Neuronal stem cell (in vitro differentiated cells): ENCODE measurements around the gene NT5DC1.

Source experiments
- DNase-seq: peaks from one replicate; pipeline ENCODE4 v3.0.0-alpha.2; 2013; ENCODE audit warnings: low spot score
- H2AFZ ChIP-seq: one replicate; pipeline ENCODE4 v1.6.1; 2013; ENCODE audit warnings: mild to moderate bottlenecking, low read length, inconsistent platforms
- H2AK5ac ChIP-seq: 2 replicates; pipeline ENCODE4 v1.6.1; 2013; ENCODE audit warnings: low read depth, mild to moderate bottlenecking, inconsistent platforms, low read length, moderate library complexity, mixed read lengths
- H2BK120ac ChIP-seq: 2 replicates; pipeline ENCODE4 v1.6.1; 2013; ENCODE audit warnings: low read depth, mild to moderate bottlenecking, inconsistent platforms, low read length, moderate library complexity, mixed read lengths
- H2BK12ac ChIP-seq: one replicate; pipeline ENCODE4 v1.6.1; 2013; ENCODE audit warnings: low read length, inconsistent platforms
- H2BK15ac ChIP-seq: 2 replicates; pipeline ENCODE4 v1.6.1; 2013; ENCODE audit warnings: mild to moderate bottlenecking, low read length, inconsistent platforms, mixed read lengths
- H2BK5ac ChIP-seq: one replicate; pipeline ENCODE4 v1.6.1; 2013; ENCODE audit warnings: inconsistent platforms, mild to moderate bottlenecking, low read length, moderate library complexity
- H3K14ac ChIP-seq: one replicate; pipeline ENCODE4 v1.6.1; 2013; ENCODE audit warnings: low read length, inconsistent platforms
- H3K18ac ChIP-seq: 2 replicates; pipeline ENCODE4 v1.6.1; 2013; ENCODE audit warnings: low read length, inconsistent platforms
- H3K23ac ChIP-seq: 2 replicates; pipeline ENCODE4 v1.6.1; 2013; ENCODE audit warnings: low read depth, mild to moderate bottlenecking, mixed read lengths, low read length, inconsistent platforms; ENCODE audit not compliant: poor library complexity
- H3K27ac ChIP-seq: replicated peaks from 3 replicates; pipeline ENCODE4 v1.5.1; 2013; ENCODE audit warnings: low read length, inconsistent platforms
- H3K27me3 ChIP-seq, 3 experiments: 2 replicates each; pipeline ENCODE4 v1.6.1; 2013; ENCODE audit warnings: low read length in 3 of 3, mild to moderate bottlenecking in 2 of 3, inconsistent platforms in 1 of 3, low read depth in 1 of 3, mixed read lengths in 1 of 3, moderate library complexity in 1 of 3; ENCODE audit not compliant: control insufficient read depth in 3 of 3, insufficient read depth in 3 of 3
- H3K36me3 ChIP-seq, 2 donors: replicated peaks in 1 of 2; 2 replicates each; pipeline ENCODE4 v1.6.1; 2013; ENCODE audit warnings: low read length in 2 of 2; ENCODE audit not compliant: control insufficient read depth in 2 of 2, insufficient read depth in 2 of 2
- H3K4ac ChIP-seq: 2 replicates; pipeline ENCODE4 v1.6.1; 2013; ENCODE audit warnings: inconsistent platforms, mild to moderate bottlenecking, low read length, moderate library complexity
- H3K4me1 ChIP-seq, 2 donors: 1 replicate in 1 of 2; 2 replicates in 1 of 2; pipeline ENCODE4 v1.6.1; 2013; ENCODE audit warnings: low read length in 2 of 2, low read depth in 1 of 2; ENCODE audit not compliant: control insufficient read depth in 2 of 2, insufficient read depth in 1 of 2
- H3K4me2 ChIP-seq: one replicate; pipeline ENCODE4 v1.6.1; 2013; ENCODE audit warnings: mild to moderate bottlenecking, low read length, inconsistent platforms; ENCODE audit not compliant: insufficient read depth, poor library complexity, severe bottlenecking
- H3K4me3 ChIP-seq, 2 donors: 2 replicates each; pipeline ENCODE4 v1.5.1; 2013; ENCODE audit warnings: low read length in 2 of 2, mild to moderate bottlenecking in 2 of 2, inconsistent platforms in 1 of 2, moderate library complexity in 1 of 2
- H3K79me1 ChIP-seq: one replicate; pipeline ENCODE4 v1.6.1; 2013; ENCODE audit warnings: low read depth, mild to moderate bottlenecking, inconsistent platforms, low read length, moderate library complexity
- H3K9ac ChIP-seq: one replicate; pipeline ENCODE4 v1.6.1; 2013; ENCODE audit warnings: mild to moderate bottlenecking, low read depth, low read length, inconsistent platforms; ENCODE audit not compliant: poor library complexity
- H3K9me3 ChIP-seq, 2 donors: replicated peaks in 1 of 2; 2 replicates each; pipeline versions ENCODE3 to v1.6.1; 2013; ENCODE audit warnings: low read length in 2 of 2, mild to moderate bottlenecking in 2 of 2, inconsistent platforms in 1 of 2, low read depth in 1 of 2, mixed read lengths in 1 of 2, moderate library complexity in 1 of 2; ENCODE audit not compliant: control insufficient read depth in 2 of 2, insufficient read depth in 1 of 2
- H4K8ac ChIP-seq: one replicate; pipeline ENCODE4 v1.6.1; 2013; ENCODE audit warnings: low read depth, mild to moderate bottlenecking, inconsistent platforms, low read length, moderate library complexity
- H4K91ac ChIP-seq: one replicate; pipeline ENCODE4 v1.6.1; 2013; ENCODE audit warnings: low read length, low read depth, mild to moderate bottlenecking, inconsistent platforms; ENCODE audit not compliant: poor library complexity
- WGBS, 2 donors: extraction: QIAGEN DNeasy Blood & Tissue Kit; methylation state at CpG; one replicate each; pipeline ENCODE4 v1.1.7; 2013; ENCODE audit warnings: missing lambda C conversion rate in 2 of 2, mixed read lengths in 1 of 2; ENCODE audit not compliant: insufficient read length in 2 of 2, insufficient replicate concordance in 1 of 2; ENCODE audit errors: extremely low coverage in 2 of 2; 5-methylcytosine and 5-hydroxymethylcytosine counted together

NT5DC1 gene

GRCh38 chr6:116286773-116287358 lies 186.2 kb downstream of the NT5DC1 start:
- no CpG with 5 or more reads among the region's 1 CpG for WGBS, 2 donors
- no peak overlapping the region for H2BK120ac ChIP-seq

DNA sequence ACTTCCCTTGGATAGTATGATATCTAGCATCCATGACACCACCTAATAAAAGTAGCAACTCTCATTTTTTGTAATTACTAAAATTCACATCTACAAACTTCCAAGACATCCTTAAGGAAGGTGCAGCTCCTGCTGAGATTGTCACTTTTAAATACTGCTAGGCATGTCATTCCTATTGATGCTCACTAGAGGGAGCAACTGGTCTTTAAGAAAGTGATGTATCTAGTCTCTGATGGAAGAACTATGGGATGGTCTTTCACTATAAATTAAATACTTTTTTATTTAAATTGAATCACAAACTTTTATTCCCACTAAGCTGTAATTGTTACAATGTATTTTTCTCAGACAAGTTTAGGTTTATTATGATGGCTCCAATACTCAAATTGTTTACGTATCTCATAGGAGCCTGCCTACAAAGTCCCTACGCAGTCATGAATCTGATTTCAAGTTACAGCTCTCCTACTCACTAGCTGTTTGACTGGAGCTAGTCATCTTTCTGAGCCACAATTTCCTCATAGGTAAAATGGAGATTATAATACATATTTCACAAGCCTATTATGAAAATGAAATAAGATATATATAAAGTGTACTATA lies 187.1 kb downstream of the NT5DC1 start:
- Histone ChIP-seq H3K23ac (no peak overlapping the region), H3K4me3 (no peak overlapping the region), H3K4me1 (no peaks in the 10 kb centered on the region), H3K14ac (no peak overlapping the region), H2BK120ac (no peak overlapping the region), H3K4me2 (no peak overlapping the region), H3K36me3 (no peaks in the 10 kb centered on the region), H3K79me1 (no peaks in the 10 kb centered on the region), H3K4ac (no peak overlapping the region), H2AK5ac (no peak overlapping the region), H4K8ac (no peak overlapping the region), H3K18ac (no peak overlapping the region), H3K27me3 (no peaks in the 10 kb centered on the region), H3K9ac (no peak overlapping the region), H2BK5ac (no peak overlapping the region), H3K9me3 (no peaks in the 10 kb centered on the region), H2BK12ac (no peak overlapping the region), H3K27ac (no peak overlapping the region), H4K91ac (no peak overlapping the region), H2AFZ (no peak overlapping the region), H2BK15ac (no peak overlapping the region)
- DNase-seq = peak; percentile 46
- no CpG with 5 or more reads among the region's 2 CpGs for WGBS, 2 donors

More at GRCh38 chr6:116286773-116287358, 186.2 kb downstream of the NT5DC1 start:
- no peak overlapping the region for H2BK15ac ChIP-seq
- no peak overlapping the region for H3K27ac ChIP-seq
- H4K91ac ChIP-seq = no peak overlapping the region
- no peak overlapping the region for H2BK12ac ChIP-seq
- H2AFZ ChIP-seq = no peak overlapping the region
- H4K8ac ChIP-seq = no peak overlapping the region
- H3K18ac ChIP-seq = no peak overlapping the region
- no peaks in the 10 kb centered on the region for H3K4me1 ChIP-seq
- no peaks in the 10 kb centered on the region for H3K36me3 ChIP-seq
- no peak overlapping the region for H3K4ac ChIP-seq
- H3K23ac ChIP-seq = no peak overlapping the region
- H3K9me3 ChIP-seq = no peaks in the 10 kb centered on the region
- no peak overlapping the region for H3K4me2 ChIP-seq
- H3K79me1 ChIP-seq = no peaks in the 10 kb centered on the region
- no peak overlapping the region for H2AK5ac ChIP-seq
- H3K14ac ChIP-seq = no peak overlapping the region
- no peak overlapping the region for H2BK5ac ChIP-seq
- no peak for DNase-seq
- no peak overlapping the region for H3K9ac ChIP-seq
- H3K4me3 ChIP-seq = no peak overlapping the region
- no peaks in the 10 kb centered on the region for H3K27me3 ChIP-seq

GRCh38 chr6:116289876-116290275 lies 189.2 kb downstream of the NT5DC1 start:
- H3K4ac ChIP-seq = no peak overlapping the region
- no peak overlapping the region for H3K18ac ChIP-seq
- no peak overlapping the region for H3K9ac ChIP-seq
- H3K4me1 ChIP-seq = no peaks in the 10 kb centered on the region
- no peak overlapping the region for H2BK12ac ChIP-seq
- no peak overlapping the region for H2AK5ac ChIP-seq
- H2AFZ ChIP-seq = no peak overlapping the region
- no peak overlapping the region for H3K4me2 ChIP-seq
- H3K14ac ChIP-seq = no peak overlapping the region
- H3K4me3 ChIP-seq = no peak overlapping the region
- H2BK15ac ChIP-seq = no peak overlapping the region
- no peaks in the 10 kb centered on the region for H3K27me3 ChIP-seq
- no peak overlapping the region for H2BK120ac ChIP-seq
- no peaks in the 10 kb centered on the region for H3K36me3 ChIP-seq
- H3K79me1 ChIP-seq = no peaks in the 10 kb centered on the region
- H3K9me3 ChIP-seq = no peaks in the 10 kb centered on the region
- no peak overlapping the region for H4K91ac ChIP-seq
- no peak overlapping the region for H2BK5ac ChIP-seq
- H3K23ac ChIP-seq = no peak overlapping the region
- no peak overlapping the region for H4K8ac ChIP-seq
- WGBS, 2 donors = no CpG with 5 or more reads among the region's 2 CpGs
- no peak for DNase-seq
- H3K27ac ChIP-seq = no peak overlapping the region

- Histone ChIP-seq H2BK15ac (no peak overlapping the region), H3K18ac (no peak overlapping the region), H2BK120ac (no peak overlapping the region), H2AFZ (no peak overlapping the region), H2BK5ac (no peak overlapping the region), H3K4me3 (no peak overlapping the region), H3K4me2 (no peak overlapping the region), H3K36me3 (no peaks in the 10 kb centered on the region), H3K23ac (no peak overlapping the region), H3K9me3 (no peaks in the 10 kb centered on the region), H2BK12ac (no peak overlapping the region), H3K14ac (no peak overlapping the region), H4K91ac (no peak overlapping the region), H3K9ac (no peak overlapping the region), H3K79me1 (no peaks in the 10 kb centered on the region), H3K4ac (no peak overlapping the region), H4K8ac (no peak overlapping the region), H3K27ac (no peak overlapping the region), H3K27me3 (no peaks in the 10 kb centered on the region), H2AK5ac (no peak overlapping the region), H3K4me1 (no peaks in the 10 kb centered on the region)
- WGBS, 2 donors = no CpG with 5 or more reads among the region's 2 CpGs
- DNase-seq = no peak
Measured at GRCh38 chr6:116290799-116291198, 190.1 kb downstream of the NT5DC1 start.
